GM19239 (cell line): ENCODE results near the gene MATN1.

ENCODE experiments used
- DNase-seq: peaks from one replicate; pipeline ENCODE4 v3.0.0; 2011; ENCODE audit warnings: low spot score; ENCODE audit not compliant: insufficient read length
- FAIRE-seq: peaks from 2 replicates; lab custom pipeline; 2011; peaks lifted over from hg19 to GRCh38; lab: Jason Lieb, UNC

MATN1 gene

GRCh38 chr1:30720271-30721223 lies 2.8 kb downstream of the MATN1 start:
- DNase-seq (no peak), FAIRE-seq (no peak)

GRCh38 chr1:30719406-30720270 lies 3.7 kb downstream of the MATN1 start:
- DNase-seq (no peak), FAIRE-seq (no peak)

- peak; percentile 96 for FAIRE-seq
- DNase-seq: peak; percentile 69
These were observed 4.6 kb downstream of the MATN1 start for GRCh38 chr1:30718636-30719405.

- DNase-seq: peak; percentile 89
- peak; percentile 96 for FAIRE-seq
These were observed 5.2 kb downstream of the MATN1 start for GRCh38 chr1:30718091-30718635.

GRCh38 chr1:30716646-30717045 lies 6.7 kb downstream of the MATN1 start:
- FAIRE-seq (no peak), DNase-seq (no peak)

GRCh38 chr1:30715886-30716285 lies 7.5 kb downstream of the MATN1 start:
- no peak for FAIRE-seq
- no peak for DNase-seq

GRCh38 chr1:30715216-30715615 lies 8.2 kb downstream of the MATN1 start:
- DNase-seq: no peak
- no peak for FAIRE-seq

- FAIRE-seq (no peak), DNase-seq (no peak)
These were observed 8.8 kb downstream of the MATN1 start for GRCh38 chr1:30714536-30715090.

GRCh38 chr1:30714025-30714424 lies 9.4 kb downstream of the MATN1 start:
- no peak for DNase-seq
- FAIRE-seq: no peak

- DNase-seq (no peak), FAIRE-seq (no peak)
These were observed 10.1 kb downstream of the MATN1 start for GRCh38 chr1:30713311-30713710.

- DNase-seq (no peak), FAIRE-seq (no peak)
These were observed 10.8 kb downstream of the MATN1 start for GRCh38 chr1:30712583-30712982.

- DNase-seq (no peak), FAIRE-seq (no peak)
These were observed 13.0 kb downstream of the MATN1 start for GRCh38 chr1:30710407-30710806.

GRCh38 chr1:30708361-30708728 lies 15.0 kb downstream of the MATN1 start:
- no peak for FAIRE-seq

GRCh38 chr1:30707412-30708360 lies 15.7 kb downstream of the MATN1 start:
- DNase-seq: peak; percentile 64
- FAIRE-seq: peak; percentile 80

More at GRCh38 chr1:30708361-30708728, 15.0 kb downstream of the MATN1 start:
- DNase-seq: no peak

- FAIRE-seq (no peak), DNase-seq (no peak)
These were observed 16.9 kb downstream of the MATN1 start for GRCh38 chr1:30706528-30706927.

GRCh38 chr1:30705698-30706097 lies 17.7 kb downstream of the MATN1 start:
- no peak for FAIRE-seq
- DNase-seq: no peak

- no peak for DNase-seq
- no peak for FAIRE-seq
These were observed 18.4 kb downstream of the MATN1 start for GRCh38 chr1:30704765-30705509.

GRCh38 chr1:30704271-30704670 lies 19.1 kb downstream of the MATN1 start:
- DNase-seq: no peak
- no peak for FAIRE-seq
